Endometrial microvascular endothelial cells (primary cell): ENCODE measurements around the gene OBSL1. TPM values are rescaled to one million over a fixed set of nuclear protein-coding genes. Genes with fewer than 3 reads are reported as not detected.

Source experiments
- in situ Hi-C: cut with HindIII; loops from 2 replicates; pipeline ENCODE4 v1.10.0; 2017; ENCODE audit warnings: low sequenced_read_pairs, low pct_unique_long_range_greater_than_20kb; ENCODE audit errors: inconsistent ontology term
- total RNA-seq: library from RNA; depleted of rRNA; stranded (reverse); fragments of >200 nt; gene quantifications from one replicate; pipeline ENCODE4 v1.2.3, GENCODE V29; 2015; ENCODE audit errors: inconsistent ontology term

The OBSL1 gene
- total RNA-seq, 1 donor from 2014 or later: 3.3 TPM

GRCh38 chr2:219556413-219556812, 14.9 kb downstream of the OBSL1 start:
- in situ Hi-C loops: no loop called here

- in situ Hi-C loops: no loop called here
Observed at GRCh38 chr2:219555956-219556355, 15.4 kb downstream of the OBSL1 start.

GRCh38 chr2:219554350-219554749, 17.0 kb downstream of the OBSL1 start:
- in situ Hi-C loops: no loop called here

- in situ Hi-C loops: no loop called here
Observed at GRCh38 chr2:219553463-219553963, 17.8 kb downstream of the OBSL1 start.

GRCh38 chr2:219553168-219553417, 18.2 kb downstream of the OBSL1 start:
- in situ Hi-C loops: no loop called here

GRCh38 chr2:219552382-219553167, 18.8 kb downstream of the OBSL1 start:
- in situ Hi-C loops: no loop called here

GRCh38 chr2:219551441-219552381, 19.6 kb downstream of the OBSL1 start:
- in situ Hi-C loops: no loop called here

GRCh38 chr2:219549619-219550018, 21.7 kb downstream of the OBSL1 start:
- in situ Hi-C loops: no loop called here

- in situ Hi-C loops: no loop called here
Observed at GRCh38 chr2:219548990-219549389, 22.3 kb downstream of the OBSL1 start.

- in situ Hi-C loops: no loop called here
Observed at GRCh38 chr2:219547621-219548020, 23.7 kb downstream of the OBSL1 start.

GRCh38 chr2:219545943-219546352, 25.4 kb downstream of the OBSL1 start:
- in situ Hi-C loops: no loop called here

- in situ Hi-C loops: no loop called here
Observed at GRCh38 chr2:219545295-219545942, 25.9 kb downstream of the OBSL1 start.

GRCh38 chr2:219544567-219544966, 26.8 kb downstream of the OBSL1 start:
- in situ Hi-C loops: no loop called here

GRCh38 chr2:219543596-219544358, 27.6 kb downstream of the OBSL1 start, which contains the start of the genes CHPF and TMEM198:
Gene CHPF, minus strand, starts transcription at chr2:219543809. Its CDS starts 271 bp downstream, at chr2:219543538.
Gene TMEM198, plus strand, starts transcription at chr2:219544028. Its CDS starts 700 bp downstream, at chr2:219544728.
- in situ Hi-C loops: no loop called here

GRCh38 chr2:219542931-219543595, 28.3 kb downstream of the OBSL1 start:
- in situ Hi-C loops: no loop called here

- in situ Hi-C loops: no loop called here
Observed at GRCh38 chr2:219541611-219542180, 29.6 kb downstream of the OBSL1 start.

GRCh38 chr2:219540784-219541504, 30.4 kb downstream of the OBSL1 start:
- in situ Hi-C loops: no loop called here
